ENCODE results near the gene NHS.
"Not testable (repeated sequence)": the region's sequence is repeated elsewhere in the genome, so short reads cannot be mapped to it uniquely, and the experiment has no call there.

NHS gene

DNA sequence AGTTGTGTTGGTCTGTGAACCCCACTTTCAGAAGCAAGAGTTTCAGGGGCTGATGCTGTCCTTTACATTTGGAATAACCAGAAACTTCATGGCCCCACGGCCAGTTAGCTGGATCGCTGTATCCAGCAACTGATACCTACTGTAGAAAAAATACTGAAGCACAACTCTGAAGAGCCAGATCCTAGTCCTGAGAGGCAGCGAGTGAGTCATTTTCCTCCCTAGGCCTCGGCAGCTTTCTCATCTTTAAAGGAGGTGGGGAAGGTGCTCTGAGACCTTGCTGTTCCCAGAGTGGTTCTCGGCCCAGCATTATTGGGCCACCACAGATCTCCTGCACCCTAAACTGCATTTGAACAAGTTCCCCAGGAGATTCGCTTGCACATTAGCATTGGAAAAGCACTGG, 63.2 kb downstream of the NHS start:
- intact Hi-C loops (cut with DNase I; ENCODE audit: low total_unique reads), result loop anchor here (10.0 kb wide), 1 partner anchor 1047 kb away; no protein-coding TSS in a partner anchor
- no peaks in the 10 kb centered on the region for H3K27me3 ChIP-seq
- H3K4me1 ChIP-seq, result peaks cover 0 to 6% (median 0%) of the 10 kb centered on the region in 4 donors
- DNase-seq, result no peak
- no peaks in the 10 kb centered on the region for H3K36me3 ChIP-seq
- no peak overlapping the region for H3K4me3 ChIP-seq
- H3K9me3 ChIP-seq, result no peaks in the 10 kb centered on the region
- H3K27ac ChIP-seq, result no peak overlapping the region
- TF ChIP-seq, protein P1, sequence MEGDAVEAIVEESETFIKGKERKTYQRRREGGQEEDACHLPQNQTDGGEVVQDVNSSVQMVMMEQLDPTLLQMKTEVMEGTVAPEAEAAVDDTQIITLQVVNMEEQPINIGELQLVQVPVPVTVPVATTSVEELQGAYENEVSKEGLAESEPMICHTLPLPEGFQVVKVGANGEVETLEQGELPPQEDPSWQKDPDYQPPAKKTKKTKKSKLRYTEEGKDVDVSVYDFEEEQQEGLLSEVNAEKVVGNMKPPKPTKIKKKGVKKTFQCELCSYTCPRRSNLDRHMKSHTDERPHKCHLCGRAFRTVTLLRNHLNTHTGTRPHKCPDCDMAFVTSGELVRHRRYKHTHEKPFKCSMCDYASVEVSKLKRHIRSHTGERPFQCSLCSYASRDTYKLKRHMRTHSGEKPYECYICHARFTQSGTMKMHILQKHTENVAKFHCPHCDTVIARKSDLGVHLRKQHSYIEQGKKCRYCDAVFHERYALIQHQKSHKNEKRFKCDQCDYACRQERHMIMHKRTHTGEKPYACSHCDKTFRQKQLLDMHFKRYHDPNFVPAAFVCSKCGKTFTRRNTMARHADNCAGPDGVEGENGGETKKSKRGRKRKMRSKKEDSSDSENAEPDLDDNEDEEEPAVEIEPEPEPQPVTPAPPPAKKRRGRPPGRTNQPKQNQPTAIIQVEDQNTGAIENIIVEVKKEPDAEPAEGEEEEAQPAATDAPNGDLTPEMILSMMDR (IDR thresholded peaks at IDR 0.05), result no peak

DNA sequence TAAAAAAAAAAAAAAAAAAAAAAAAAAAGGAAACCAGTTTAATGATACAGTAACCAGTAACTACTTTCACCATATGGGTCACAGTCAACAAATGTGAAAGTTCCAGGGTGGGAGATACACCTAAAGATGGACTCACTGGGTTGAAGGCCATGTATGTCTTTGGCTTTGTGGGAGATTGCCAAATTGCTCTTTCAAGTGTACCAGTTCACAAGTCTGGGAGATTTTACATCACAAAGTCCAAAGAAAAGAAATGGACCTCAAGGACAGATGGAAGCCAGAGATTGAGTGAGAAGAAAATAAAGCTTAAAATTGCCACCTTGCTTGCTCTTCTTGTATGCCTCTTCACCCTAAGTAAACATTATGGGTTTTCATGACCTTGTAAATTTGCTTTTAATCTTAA, 65.3 kb downstream of the NHS start:
- TF ChIP-seq, protein P1 (IDR thresholded peaks at IDR 0.05), result no peak
- no peaks in the 10 kb centered on the region for H3K27me3 ChIP-seq
- H3K36me3 ChIP-seq, result no peaks in the 10 kb centered on the region
- no peak overlapping the region for H3K27ac ChIP-seq
- intact Hi-C loops (cut with DNase I; ENCODE audit: low total_unique reads), result no loop called here
- no peak overlapping the region for H3K4me3 ChIP-seq
- no peak for DNase-seq
- peaks cover 0 to 6% (median 0%) of the 10 kb centered on the region in 4 donors for H3K4me1 ChIP-seq
- no peaks in the 10 kb centered on the region for H3K9me3 ChIP-seq

DNA sequence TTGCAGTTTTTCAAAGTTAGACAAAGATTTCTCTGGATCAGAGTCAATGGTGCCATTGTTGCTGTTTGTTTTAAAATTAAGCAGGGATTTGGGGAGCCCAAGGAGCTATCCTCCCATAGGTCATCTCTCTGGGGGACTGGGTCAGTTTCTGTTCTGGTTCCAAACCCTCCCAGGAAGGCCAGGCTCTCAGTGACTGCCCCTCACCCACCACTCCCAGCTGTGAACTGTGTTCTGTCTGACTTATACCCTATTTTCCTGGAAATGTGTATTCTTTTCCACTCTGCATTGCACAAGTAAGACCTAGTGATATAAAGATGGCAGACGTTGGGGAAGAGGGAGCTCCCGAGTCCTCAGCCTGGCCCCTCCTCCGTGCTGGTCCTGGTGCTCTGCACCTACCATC, 65.8 kb downstream of the NHS start:
- Histone ChIP-seq H3K36me3 (no peaks in the 10 kb centered on the region), H3K4me1 (peaks cover 0 to 6% (median 0%) of the 10 kb centered on the region in 4 donors), H3K27me3 (no peaks in the 10 kb centered on the region), H3K9me3 (no peaks in the 10 kb centered on the region), H3K4me3 (no peak overlapping the region), H3K27ac (no peak overlapping the region)
- DNase-seq, result no peak
- TF ChIP-seq, protein P1 (IDR thresholded peaks at IDR 0.05), result no peak
- intact Hi-C loops (cut with DNase I; ENCODE audit: low total_unique reads), result no loop called here

DNA sequence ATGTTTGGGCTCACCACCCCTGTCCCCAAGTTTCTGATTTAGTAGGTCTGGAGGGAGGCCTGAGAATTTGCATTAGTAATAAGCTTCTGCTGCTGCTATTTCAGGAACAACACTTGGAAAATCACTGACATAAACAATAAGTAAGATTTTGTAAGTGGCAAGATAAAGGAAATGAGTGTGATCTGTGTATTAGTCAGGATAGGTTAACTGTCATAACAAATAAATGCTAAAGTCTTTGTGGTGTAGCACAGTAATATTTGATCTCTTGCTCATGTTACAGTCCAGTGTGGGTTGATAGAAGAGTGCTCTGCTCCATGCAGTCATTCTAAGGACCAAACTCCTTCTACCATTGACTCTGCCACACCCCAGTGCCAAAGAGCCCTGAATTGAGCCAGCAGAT, 67.0 kb downstream of the NHS start:
- intact Hi-C loops (cut with DNase I; ENCODE audit: low total_unique reads), result no loop called here
- no peak overlapping the region for H3K4me3 ChIP-seq
- TF ChIP-seq, protein P1 (IDR thresholded peaks at IDR 0.05), result no peak

DNA sequence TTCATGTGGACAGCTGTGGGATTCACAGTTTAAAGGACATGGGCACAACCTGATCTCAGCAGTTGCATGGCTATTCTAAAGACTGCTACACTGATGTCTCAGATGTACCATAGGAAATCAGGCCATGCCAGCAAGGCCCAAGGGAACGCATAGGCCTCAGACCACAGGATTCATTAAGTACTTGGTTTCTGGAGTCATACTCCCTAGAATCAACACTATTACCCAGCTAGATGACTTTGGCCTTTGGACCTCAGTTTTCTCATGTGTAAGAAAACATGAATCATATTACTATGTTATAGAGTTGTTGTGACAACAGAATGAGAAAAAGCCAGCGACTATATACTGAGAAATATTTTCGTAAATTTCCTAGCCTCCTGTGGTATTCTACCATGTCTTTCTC, 67.9 kb downstream of the NHS start:
- no peaks in the 10 kb centered on the region for H3K27me3 ChIP-seq
- TF ChIP-seq, protein P1 (IDR thresholded peaks at IDR 0.05), result no peak
- H3K9me3 ChIP-seq, result no peaks in the 10 kb centered on the region
- DNase-seq, result no peak
- no peaks in the 10 kb centered on the region for H3K36me3 ChIP-seq
- H3K4me1 ChIP-seq, result peaks cover 0 to 6% (median 0%) of the 10 kb centered on the region in 4 donors
- intact Hi-C loops (cut with DNase I; ENCODE audit: low total_unique reads), result no loop called here
- H3K4me3 ChIP-seq, result no peak overlapping the region
- H3K27ac ChIP-seq, result no peak overlapping the region

More for the DNA sequence above, 67.0 kb downstream of the NHS start:
- no peaks in the 10 kb centered on the region for H3K9me3 ChIP-seq
- H3K4me1 ChIP-seq, result peaks cover 0 to 6% (median 0%) of the 10 kb centered on the region in 4 donors
- H3K27ac ChIP-seq, result no peak overlapping the region
- no peaks in the 10 kb centered on the region for H3K36me3 ChIP-seq
- no peak for DNase-seq
- no peaks in the 10 kb centered on the region for H3K27me3 ChIP-seq

DNA sequence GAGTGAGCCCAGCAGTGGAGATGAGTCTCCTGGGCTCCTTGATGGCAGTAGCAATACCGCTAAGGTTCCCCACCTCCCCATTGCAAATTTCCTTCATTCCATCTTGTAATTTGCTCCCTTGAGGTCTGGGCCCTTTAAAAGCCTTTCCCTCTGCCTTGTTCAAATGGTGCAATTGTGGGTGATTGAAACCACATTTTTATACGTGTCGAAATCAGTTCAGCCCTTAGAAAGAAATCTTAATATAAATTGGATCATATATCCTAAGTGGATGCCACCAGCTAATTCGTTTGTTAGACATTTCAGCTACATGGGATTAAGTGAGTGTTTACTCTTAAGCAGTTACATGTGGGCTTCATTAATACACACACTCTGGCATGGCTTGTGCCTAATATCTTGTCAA, 68.6 kb downstream of the NHS start:
- TF ChIP-seq, protein P1 (IDR thresholded peaks at IDR 0.05), result no peak
- intact Hi-C loops (cut with DNase I; ENCODE audit: low total_unique reads), result no loop called here
- Histone ChIP-seq H3K27ac (no peak overlapping the region), H3K9me3 (no peaks in the 10 kb centered on the region), H3K4me1 (peaks cover 0 to 6% (median 0%) of the 10 kb centered on the region in 4 donors), H3K4me3 (no peak overlapping the region), H3K36me3 (no peaks in the 10 kb centered on the region), H3K27me3 (no peaks in the 10 kb centered on the region)
- DNase-seq, result no peak

DNA sequence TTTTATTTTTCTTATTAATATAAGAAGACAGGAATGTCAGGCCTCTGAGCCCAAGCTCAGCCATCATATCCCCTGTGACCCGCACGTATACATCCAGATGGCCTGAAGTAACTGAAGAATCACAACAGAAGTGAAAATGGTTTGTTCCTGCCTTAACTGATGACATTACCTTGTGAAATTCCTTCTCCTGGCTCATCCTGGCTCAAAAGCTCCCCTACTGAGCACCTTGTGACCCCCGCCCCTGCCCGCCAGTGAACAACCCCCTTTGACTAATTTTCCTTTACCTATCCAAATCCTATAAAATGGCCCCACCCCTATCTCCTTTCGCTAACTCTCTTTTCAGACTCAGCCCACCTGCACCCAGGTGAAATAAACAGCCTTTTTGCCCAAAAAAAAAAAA, 71.3 kb downstream of the NHS start:
- H3K27ac ChIP-seq; H3K36me3 ChIP-seq; DNase-seq; H3K27me3 ChIP-seq; H3K4me3 ChIP-seq; intact Hi-C loops (cut with DNase I; ENCODE audit: low total_unique reads); H3K9me3 ChIP-seq; H3K4me1 ChIP-seq: not testable (repeated sequence)
